Posterior vena cava (tissue), 2 donors: ENCODE results near the gene ZBTB12. TPM values are rescaled to one million over a fixed set of nuclear protein-coding genes. Genes with fewer than 3 reads are reported as not detected.
"Not testable (repeated sequence)": the region's sequence is repeated elsewhere in the genome, so short reads cannot be mapped to it uniquely, and the experiment has no call there.

ENCODE experiments used
- DNase-seq: peaks from one replicate; pipeline ENCODE4 v3.0.0-alpha.2; 2020; ENCODE audit warnings: low spot score
- intact Hi-C, 2 donors: fragments of 100-400 bp; cut with DNase I; formaldehyde crosslinking; loops; one replicate each; pipeline versions ENCODE4 v1.14.1 to v1.14.2; 2022 to 2023
- total RNA-seq, 2 donors: library from RNA; stranded (reverse); fragmentation: NEBNext Ultra II Directional; extraction: Animal tissue kit (Norgen Biotek cat#: 25700); gene quantifications; one replicate each; pipeline ENCODE4 v1.2.1, GENCODE V29; 2021
- donor health status: DM: yes; HTN: yes; CAD: no.
- donor health status: DM: yes; HTN: yes; CAD: no.

ZBTB12 gene
- total RNA-seq, 2 donors from 2014 or later: 3.6 to 4.2 TPM

DNA sequence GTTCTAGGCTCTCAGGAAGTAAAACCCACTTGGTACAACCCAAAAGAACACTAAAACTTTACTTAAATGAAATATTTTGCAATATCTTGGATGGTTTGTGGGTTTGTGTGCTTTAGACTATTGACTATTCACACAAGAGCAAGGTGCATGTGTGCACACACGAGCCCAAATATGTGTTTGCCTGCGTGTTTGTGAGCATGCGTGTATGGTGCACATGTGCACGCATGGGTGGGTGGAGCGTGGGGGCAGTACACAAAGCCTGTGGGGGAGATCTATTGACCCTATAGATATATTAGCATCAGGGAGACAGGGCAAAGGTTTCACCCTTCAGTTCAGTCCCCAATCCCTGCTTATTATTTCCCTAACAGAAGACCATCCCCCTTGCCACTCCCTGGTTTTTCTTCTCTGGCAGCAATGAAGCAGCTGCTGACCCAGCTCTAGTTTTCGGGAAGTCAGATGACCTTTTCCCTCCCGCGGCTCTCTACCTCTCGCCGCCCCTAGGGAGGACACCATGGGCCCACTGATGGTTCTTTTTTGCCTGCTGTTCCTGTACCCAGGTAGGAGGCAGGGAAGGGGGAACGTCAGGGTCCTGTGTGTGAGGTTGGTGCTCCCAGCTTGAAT lies 25.5 kb upstream of the ZBTB12 start, which contains the start of gene C2:
C2 (plus strand) TSS at position 476 of the 621 bp plus-strand sequence; CDS start at position 512, 36 bp downstream.
- intact Hi-C loops: no loop called here
- DNase-seq: no peak

DNA sequence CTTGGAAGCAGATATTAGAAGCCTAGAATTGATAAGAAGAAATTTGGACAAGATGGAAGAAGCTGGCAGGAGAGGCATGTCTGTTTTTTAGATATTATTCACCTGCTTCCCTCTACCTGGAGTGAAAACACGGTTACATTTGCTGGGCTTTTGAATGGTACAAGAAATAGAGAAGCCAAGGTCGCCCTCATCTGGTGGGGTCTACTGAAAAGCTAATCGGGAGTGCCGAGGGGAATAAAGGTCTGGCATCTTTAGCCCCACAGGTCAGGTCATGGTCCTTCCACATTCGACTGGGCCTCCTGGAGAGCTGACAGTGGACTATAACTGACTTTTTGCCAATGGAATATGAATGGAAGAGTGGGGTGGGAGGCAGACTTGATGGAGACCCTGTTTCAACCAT lies 21.1 kb upstream of the ZBTB12 start:
- no peak for DNase-seq
- intact Hi-C loops: loop anchor here in 1 of 2 donors (5.0 kb wide), 1 partner anchor 889 kb away; no protein-coding TSS in a partner anchor

DNA sequence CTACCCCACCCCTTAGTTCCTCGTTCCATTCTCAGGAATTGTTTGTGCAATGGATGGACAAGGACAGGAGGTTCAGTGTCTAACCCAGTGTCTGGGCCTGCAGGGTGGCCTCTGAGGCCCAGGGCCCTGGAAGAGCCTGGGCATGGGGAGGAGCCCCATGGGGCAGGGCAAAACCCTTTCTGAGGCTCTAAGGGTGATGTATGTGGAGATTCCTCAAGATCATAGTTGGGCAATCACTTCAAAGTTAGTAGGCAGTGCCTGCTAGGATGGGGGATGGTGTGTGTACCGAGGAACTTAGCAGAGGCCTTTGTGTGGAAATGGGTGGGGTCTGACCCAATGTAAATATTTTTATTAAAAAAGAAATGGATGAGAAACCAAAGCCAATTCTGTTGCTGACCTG lies 18.9 kb upstream of the ZBTB12 start:
- no peak for DNase-seq
- intact Hi-C loops: loop anchor here in 1 of 2 donors (5.0 kb wide), 1 partner anchor 891 kb away; no protein-coding TSS in a partner anchor

DNA sequence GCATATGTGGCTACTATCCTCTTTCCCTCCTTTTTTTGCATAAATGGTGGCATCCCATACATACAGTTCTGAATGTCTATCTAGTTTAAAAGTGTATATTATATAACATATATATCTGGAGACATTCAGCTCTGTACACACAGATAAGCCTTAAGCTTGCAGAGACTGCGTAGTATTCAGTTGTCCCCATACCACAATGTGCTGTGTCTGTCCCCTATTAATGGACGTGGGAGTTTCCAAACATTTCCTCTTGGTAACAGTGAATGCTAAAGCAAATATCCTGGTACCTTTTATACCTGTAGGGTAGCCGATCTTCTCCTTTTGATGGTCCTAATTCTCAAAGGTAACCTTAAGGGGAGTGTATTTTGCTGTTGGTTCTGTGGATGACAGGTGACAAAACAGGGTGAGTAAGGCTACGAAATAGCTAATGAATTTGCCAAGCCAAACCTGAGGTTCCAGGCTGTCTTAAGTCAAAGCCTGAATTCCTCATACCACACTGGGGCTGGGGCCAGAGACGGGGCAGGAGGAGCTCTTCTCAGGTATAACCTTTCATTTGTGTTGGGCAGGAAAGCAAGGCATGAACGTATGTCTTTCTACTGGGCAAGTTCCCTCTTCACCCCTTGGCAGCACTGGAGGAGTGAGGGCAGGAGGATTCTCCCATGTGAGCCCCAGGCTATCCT lies 17.9 kb upstream of the ZBTB12 start:
- intact Hi-C loops: loop anchor here in 1 of 2 donors (5.0 kb wide), 1 partner anchor 893 kb away; no protein-coding TSS in a partner anchor
- no peak for DNase-seq

DNA sequence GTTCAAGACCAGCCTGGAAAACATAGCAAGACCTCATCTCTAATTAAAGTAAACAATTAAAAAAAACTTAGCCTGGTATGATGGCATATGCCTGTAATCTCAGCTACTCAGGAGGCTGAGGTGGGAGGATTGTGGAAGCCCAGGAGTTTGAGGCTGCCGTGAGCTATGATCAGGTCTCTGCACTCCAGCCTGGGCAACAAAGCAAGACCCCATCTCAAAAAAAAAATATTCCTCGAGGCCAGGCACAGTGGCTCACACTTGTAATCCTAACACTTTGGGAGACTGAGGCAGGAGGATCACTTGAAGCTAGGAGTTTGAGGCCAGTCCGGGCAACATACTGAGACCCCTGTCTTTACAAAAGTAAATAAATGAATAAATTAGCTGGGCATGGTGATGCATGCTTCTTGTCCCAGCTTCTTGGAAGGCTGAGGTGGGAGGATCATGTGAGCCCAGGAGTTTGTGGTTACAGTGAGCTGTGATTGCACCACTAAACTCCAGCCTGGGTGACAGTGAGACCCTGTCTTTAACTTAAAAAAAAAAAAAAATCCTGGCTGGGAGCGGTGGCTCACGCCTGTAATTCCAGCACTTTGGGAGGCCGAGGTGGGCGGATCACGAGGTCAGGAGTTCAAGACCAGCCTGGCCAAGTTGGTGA lies 16.3 kb upstream of the ZBTB12 start:
- DNase-seq: no peak
- intact Hi-C loops: no loop called here

DNA sequence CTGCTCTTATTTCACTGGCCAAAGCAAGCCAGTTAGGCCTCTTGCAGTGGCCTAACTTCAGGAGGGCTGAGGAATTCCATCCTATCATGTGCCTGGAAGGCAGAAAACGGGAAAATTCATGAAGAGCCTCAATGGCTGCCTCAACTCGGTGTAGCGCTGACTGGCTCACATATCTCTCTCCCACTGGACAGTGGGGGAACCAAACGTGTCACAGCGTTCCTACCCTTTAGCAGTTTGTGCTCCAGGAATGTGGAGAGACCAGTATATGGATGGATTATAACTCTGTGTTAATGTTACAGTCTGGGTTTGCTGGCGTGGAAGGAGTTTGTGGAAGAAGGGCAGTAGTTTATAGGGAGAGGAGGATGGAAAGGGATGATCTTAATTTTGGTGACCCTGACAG lies 13.9 kb upstream of the ZBTB12 start:
- DNase-seq: no peak
- intact Hi-C loops: no loop called here

DNA sequence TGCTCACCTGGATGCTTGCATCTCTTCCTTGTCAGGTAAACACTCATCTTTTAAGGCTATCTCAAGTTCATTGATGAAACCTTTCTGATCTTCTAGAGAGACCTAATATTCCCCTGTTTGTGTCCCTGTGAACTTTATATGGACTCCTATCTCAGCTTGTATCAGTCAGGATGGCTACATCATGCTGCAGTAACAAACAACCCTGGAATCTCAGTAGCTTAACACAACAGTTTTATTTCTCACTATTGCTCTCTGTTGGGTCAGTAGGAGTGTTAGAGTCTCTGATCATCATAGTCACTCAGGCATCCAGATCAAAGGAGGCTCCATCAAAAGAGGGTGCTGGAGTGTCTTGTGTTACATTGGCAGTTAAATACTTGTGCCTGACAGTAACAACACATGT lies 13.5 kb upstream of the ZBTB12 start:
- intact Hi-C loops: no loop called here
- no peak for DNase-seq

DNA sequence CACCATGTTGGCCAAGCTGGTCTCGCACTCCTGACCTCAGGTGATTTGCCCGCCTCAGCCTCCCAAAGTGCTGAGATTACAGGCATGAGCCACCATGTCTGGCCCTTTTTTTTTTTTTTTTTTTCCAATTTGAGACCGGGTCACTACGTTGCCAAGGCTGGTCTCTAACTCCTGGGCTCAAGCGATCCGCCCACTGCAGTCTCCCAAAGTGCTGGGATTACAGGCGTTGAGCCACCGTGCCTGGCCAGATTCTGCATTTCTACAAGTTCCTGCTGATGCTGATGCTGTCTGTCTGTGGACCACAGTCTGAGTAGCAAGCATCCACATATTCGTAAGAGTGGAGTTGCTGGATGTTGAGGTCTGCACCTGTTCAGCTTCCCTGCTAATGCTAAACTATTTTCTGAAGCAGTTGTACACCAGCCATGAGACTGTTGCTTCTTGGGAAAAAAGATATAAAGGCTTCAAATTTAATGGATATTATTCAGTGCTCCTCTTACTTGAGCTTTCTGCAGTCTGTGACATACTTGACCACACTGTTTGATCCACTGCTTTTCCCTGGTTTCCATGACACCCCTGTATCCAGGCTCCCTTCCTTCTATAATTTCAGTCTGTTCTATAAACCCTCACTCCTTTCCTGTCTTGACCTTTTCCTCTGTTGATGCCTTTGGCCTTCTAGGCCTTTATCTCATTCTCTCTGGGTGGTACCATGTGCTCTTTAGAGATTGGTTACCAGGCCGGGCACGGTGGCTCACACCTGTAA lies 10.1 kb upstream of the ZBTB12 start:
- DNase-seq: no peak
- intact Hi-C loops: no loop called here

DNA sequence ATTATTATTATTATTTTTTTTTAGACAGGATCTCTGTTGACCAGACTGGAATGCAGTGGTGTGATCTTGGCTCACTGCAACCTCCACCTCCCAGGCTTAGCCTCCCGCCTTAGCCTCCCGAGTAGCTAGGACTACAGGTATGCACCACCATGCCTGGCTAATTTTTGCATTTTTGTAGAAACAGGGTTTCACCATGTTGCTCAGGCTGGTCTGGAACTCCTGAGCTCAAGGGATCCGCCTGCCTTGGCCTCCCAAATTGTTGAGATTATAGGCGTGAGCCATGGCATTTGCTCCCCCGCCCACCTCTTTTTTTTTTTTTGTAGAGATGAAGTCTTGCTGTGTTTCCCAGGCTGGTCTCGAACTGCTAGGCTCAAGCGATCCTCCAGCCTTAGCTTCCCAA lies 7.4 kb upstream of the ZBTB12 start:
- DNase-seq, intact Hi-C loops: not testable (repeated sequence)

DNA sequence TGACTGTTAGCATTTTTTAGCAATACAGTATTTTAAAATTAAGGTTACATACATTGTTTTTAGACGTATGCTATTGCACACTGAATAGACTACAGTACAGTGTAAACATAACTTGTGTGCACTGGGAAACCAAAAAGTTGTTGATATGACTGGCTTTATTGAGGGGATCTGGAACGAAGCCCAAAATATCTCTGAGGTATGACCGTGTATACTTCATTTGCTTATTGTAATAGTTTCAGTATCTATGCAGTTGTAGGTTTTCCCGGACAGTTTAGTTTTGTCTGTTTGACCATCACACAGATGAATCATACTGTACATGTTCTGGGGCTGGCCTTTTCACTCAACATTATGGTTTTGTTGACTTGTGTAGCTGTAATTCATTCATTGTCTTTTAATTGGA lies 6.9 kb upstream of the ZBTB12 start:
- intact Hi-C loops: no loop called here
- no peak for DNase-seq

DNA sequence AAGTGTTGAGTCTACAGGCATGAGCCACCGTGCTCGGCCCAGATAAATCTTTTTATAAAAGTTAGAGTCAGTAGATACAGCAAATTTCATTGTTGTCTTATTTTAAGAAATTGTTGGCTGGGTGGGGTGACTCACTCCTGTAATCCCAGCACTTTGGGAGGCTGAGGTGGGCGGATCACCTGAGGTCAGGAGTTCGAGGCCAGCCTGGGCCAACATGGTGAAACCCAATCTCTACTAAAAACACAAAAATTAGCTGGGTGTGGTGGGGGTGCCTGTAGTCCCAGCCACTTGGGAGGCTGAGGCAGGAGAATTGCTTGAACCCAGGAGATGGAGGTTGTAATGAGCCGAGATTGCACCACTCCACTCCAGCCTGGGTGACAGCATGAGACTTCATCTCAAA lies 6.4 kb upstream of the ZBTB12 start:
- intact Hi-C loops, DNase-seq: not testable (repeated sequence)

DNA sequence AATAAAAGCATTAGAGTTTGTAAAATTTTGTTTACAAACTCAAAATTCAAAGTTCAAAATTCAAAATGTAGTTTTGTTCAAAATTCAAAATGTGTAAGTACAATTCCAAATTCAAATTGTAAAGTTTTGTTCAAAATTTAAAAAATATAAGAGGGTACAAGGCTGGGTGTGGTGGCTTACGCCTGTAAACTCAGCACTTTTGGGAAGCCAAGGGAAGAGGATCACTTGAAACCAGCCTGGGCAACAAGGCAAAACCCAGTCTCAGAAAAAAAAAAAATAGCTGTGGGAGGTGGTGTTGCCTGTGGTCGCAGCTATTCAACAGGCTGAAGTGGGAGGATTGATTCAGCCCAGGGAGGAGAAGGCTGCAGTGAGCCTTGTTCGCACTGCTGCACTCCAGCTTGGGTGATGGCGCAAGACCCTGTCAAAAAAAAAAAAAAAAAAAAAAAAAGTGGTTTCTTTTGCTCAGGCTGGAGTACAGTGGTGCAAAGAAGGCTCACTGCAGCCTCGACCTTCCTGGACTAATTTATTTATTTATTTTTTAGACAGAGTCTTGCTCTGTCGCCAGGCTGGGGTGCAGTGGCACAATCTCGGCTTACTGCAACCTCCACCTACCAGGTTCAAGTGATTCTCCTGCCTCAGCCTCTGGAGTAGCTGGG lies 5.4 kb upstream of the ZBTB12 start:
- intact Hi-C loops: no loop called here
- no peak for DNase-seq

DNA sequence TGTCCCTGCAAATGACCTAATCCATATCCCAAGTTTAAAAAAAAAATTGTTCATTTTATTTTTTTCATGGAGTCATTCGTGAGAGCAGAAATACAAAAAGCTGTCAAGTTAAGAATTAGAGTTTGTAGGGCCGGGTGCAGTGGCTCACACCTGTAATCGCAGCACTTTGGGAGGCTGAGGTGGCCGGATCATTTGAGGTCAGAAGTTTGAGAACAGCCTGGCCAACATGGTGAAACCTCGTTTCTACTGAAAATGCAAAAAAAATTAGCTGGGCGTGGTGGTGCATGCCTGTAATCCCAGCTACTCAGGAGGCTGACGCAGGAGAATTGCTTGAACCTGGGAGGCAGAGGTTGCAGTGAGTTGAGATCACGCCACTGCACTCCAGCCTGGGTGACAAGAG lies 4.8 kb upstream of the ZBTB12 start:
- DNase-seq, intact Hi-C loops: not testable (repeated sequence)

DNA sequence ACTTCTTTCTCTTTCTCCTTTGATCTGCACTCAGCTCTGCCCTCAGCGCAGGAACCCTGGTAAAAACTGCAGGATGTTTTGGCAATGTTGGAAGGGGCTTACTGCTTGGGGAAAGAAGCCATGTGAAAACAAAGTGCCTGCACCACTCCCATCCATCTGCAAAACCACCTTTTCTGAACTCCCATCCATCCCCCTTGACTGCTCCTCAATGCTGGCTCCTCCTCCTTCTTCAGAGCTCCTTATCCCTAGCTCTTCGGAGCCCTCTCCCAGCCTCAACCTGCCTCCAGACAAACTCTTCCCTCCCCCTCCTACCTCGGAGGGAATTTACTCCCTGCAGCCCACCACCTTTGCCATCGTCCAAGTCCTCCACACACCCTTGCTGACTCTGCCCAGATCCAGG lies 4.2 kb upstream of the ZBTB12 start:
- no peak for DNase-seq
- intact Hi-C loops: no loop called here

DNA sequence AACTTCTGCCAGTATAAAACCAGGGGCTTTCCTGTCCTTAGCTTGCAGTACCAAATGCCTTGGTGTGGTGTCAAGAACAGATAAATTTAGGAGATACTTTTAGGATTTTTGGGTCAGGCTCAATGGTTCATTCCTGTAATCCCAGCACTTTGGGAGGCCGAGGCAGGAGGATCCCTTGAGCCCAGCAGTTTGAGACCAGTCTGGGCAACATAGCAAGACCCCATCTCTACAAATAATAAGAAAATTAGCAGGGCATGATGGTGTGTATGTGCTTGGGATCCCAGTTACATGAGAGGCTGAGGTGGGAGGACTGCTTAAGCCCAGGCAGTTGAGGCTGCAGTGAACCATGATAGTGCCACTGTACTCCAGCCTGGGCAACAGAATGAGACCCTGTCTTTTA lies 3.2 kb upstream of the ZBTB12 start:
- intact Hi-C loops: no loop called here
- DNase-seq: no peak

DNA sequence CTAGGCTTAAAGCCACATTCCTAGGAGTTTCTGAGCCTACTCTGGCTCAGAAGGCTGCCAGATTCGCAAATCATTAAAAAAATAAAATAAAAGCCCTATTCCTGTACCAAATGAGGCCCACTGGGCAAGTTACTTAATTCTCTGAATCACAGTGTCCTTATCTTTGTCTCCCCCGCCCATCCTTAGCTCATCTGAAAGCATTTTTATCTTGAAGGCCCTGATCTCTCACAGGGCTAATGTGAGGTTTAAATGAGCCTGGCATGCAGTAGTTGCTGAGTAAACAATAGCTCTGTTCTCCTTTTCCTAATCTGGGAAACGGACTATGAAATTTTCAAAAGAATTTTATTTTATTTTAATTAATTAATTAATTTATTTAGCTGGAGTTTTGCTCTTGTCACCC lies 2.1 kb upstream of the ZBTB12 start:
- no peak for DNase-seq
- intact Hi-C loops: loop anchor here (1.0 to 5.0 kb wide), 2 partner anchors 42 to 48 kb away; partner anchors contain the start of gene NEU1 (in 1 of the 2)

DNA sequence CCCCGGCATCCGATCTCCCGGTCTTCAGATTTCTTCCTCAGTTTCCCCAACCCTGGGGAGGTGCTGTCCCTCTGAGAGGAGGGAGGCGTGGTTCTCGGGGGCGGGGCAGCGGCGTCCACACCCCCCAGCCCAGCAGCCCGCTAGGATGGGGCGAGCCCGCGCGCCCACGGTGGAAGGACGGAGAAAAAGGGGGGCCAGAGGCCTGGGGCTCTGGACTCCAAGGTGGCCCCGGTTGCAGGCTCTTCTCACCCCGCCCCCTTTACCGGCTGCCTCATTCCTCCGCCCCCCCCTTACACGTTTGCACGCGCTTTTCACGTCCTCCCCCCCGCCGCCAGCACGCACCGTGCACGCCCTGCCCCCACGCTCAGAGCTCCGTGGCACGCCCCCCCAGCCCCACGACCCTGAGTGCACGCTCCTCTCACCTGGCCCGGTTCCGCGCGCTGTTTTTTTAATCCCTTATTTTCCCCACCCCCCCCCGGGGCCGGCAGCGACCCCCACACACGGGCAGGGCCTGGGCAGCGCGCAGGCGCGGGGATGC lies 402 bp downstream of the ZBTB12 start:
- intact Hi-C loops: loop anchor here (5.0 kb wide), 1 partner anchor 51 kb away; no protein-coding TSS in a partner anchor
- DNase-seq: peak; percentile 87

DNA sequence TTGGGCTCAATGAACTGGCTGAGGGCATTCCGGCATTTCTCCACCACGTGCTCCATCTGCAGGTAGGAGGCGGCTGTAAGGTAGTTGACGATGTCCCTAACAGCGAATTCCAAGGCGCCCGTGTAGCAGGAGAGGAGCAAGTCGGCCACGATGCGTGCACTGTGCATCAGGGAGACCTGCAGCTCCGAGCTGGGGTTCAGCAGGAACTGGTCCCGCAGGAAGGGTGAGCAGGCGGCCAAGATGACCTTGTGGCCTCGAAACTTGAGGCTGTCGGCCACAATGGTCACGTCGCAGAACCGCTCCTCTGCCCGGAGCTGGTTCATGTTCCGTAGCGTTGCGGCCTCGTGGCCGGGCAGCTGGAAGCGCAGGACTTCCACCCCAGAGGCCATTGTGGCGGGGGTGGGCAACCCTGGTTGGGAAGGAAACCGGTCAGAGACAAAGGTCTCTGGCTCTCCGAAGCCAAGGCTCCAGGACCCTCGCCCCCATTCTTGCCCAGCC lies 920 bp downstream of the ZBTB12 start:
- DNase-seq: no peak
- intact Hi-C loops: loop anchor here (5.0 kb wide), 1 partner anchor 51 kb away; no protein-coding TSS in a partner anchor
